Panc1 (cell line): ENCODE results near the gene PAPPA.

Source experiments
- POLR2AphosphoS5 ChIP-seq: IDR thresholded peaks from 2 replicates; pipeline ENCODE4 v1.6.1; 2012; ENCODE audit warnings: mild to moderate bottlenecking, low read depth, low read length, moderate library complexity
- TF ChIP-seq, protein P1 (sequence below): fragments of 450-650 bp; IDR thresholded peaks from 2 replicates; pipeline ENCODE4 v1.5.1; 2017; ENCODE audit warnings: mild to moderate bottlenecking
- TF ChIP-seq, protein P2 (sequence below), 2 experiments: IDR thresholded peaks; 2 replicates each; pipeline ENCODE4 v1.6.1; 2011 to 2012; ENCODE audit warnings: low read depth in 2 of 2, control low read depth in 1 of 2, low read length in 1 of 2, mild to moderate bottlenecking in 1 of 2, moderate library complexity in 1 of 2; ENCODE audit not compliant: insufficient read depth in 1 of 2

DNA sequence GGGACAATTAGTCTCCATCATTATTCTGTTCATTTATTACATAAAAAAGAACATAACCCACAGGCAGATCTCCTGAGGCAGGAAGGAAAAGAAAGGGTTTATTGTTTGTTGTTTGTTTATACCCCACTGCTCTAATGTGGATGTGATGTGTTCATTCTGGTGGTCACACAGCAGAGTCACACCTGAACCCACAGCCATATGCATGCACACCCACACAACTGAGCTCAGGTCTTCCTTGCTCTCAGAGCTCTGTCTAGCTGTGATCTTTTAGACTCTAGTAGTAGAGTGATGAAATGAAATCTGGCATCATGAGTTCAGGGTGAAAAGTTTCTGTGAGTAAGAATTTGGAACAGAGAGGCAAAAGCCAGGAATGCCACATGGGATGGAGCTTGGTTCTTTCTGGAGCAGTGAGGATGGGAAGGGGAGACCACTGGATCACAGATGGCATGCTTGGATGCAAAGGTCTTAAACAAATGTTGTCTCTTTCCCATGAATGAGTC lies 227.0 kb downstream of the PAPPA start:
- TF ChIP-seq, protein P1, sequence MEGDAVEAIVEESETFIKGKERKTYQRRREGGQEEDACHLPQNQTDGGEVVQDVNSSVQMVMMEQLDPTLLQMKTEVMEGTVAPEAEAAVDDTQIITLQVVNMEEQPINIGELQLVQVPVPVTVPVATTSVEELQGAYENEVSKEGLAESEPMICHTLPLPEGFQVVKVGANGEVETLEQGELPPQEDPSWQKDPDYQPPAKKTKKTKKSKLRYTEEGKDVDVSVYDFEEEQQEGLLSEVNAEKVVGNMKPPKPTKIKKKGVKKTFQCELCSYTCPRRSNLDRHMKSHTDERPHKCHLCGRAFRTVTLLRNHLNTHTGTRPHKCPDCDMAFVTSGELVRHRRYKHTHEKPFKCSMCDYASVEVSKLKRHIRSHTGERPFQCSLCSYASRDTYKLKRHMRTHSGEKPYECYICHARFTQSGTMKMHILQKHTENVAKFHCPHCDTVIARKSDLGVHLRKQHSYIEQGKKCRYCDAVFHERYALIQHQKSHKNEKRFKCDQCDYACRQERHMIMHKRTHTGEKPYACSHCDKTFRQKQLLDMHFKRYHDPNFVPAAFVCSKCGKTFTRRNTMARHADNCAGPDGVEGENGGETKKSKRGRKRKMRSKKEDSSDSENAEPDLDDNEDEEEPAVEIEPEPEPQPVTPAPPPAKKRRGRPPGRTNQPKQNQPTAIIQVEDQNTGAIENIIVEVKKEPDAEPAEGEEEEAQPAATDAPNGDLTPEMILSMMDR: no peak
- TF ChIP-seq, protein P2, sequence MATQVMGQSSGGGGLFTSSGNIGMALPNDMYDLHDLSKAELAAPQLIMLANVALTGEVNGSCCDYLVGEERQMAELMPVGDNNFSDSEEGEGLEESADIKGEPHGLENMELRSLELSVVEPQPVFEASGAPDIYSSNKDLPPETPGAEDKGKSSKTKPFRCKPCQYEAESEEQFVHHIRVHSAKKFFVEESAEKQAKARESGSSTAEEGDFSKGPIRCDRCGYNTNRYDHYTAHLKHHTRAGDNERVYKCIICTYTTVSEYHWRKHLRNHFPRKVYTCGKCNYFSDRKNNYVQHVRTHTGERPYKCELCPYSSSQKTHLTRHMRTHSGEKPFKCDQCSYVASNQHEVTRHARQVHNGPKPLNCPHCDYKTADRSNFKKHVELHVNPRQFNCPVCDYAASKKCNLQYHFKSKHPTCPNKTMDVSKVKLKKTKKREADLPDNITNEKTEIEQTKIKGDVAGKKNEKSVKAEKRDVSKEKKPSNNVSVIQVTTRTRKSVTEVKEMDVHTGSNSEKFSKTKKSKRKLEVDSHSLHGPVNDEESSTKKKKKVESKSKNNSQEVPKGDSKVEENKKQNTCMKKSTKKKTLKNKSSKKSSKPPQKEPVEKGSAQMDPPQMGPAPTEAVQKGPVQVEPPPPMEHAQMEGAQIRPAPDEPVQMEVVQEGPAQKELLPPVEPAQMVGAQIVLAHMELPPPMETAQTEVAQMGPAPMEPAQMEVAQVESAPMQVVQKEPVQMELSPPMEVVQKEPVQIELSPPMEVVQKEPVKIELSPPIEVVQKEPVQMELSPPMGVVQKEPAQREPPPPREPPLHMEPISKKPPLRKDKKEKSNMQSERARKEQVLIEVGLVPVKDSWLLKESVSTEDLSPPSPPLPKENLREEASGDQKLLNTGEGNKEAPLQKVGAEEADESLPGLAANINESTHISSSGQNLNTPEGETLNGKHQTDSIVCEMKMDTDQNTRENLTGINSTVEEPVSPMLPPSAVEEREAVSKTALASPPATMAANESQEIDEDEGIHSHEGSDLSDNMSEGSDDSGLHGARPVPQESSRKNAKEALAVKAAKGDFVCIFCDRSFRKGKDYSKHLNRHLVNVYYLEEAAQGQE (IDR thresholded peaks at IDR 0.05; ENCODE audit: insufficient read depth in 1 of 2, low read depth in 2 of 2, low read length in 1 of 2): no peak
- TF ChIP-seq POLR2AphosphoS5: no peak
